Common myeloid progenitor, CD34-positive (primary cell): ENCODE results near the gene IL31.

Experiments
- CTCF ChIA-PET: fragments of 350-600 bp; sonication (Branson Sonifier 250); formaldehyde crosslinking; loops from one replicate; lab custom pipeline; 2021; ENCODE audit warnings: antibody characterized with exemption; lab: Charles Lee
- POLR2A ChIA-PET: fragments of 350-600 bp; sonication (Branson Sonifier 250); formaldehyde crosslinking; loops from one replicate; lab custom pipeline; 2021; ENCODE audit warnings: antibody characterized with exemption; lab: Charles Lee
- DNase-seq, 3 donors: peaks; one replicate each; pipeline versions ENCODE4 v3.0.0 to v3.0.0-alpha.2; 2013
- H3K27ac ChIP-seq, 2 experiments: 1 replicate in 1 of 2; 2 replicates in 1 of 2; pipeline ENCODE4 v1.7.0; 2013; ENCODE audit warnings: inconsistent platforms in 2 of 2, low read length in 2 of 2, mild to moderate bottlenecking in 2 of 2, low read depth in 1 of 2, moderate library complexity in 1 of 2; ENCODE audit not compliant: severe bottlenecking in 2 of 2, insufficient read depth in 1 of 2, poor library complexity in 1 of 2
- H3K27me3 ChIP-seq, 5 experiments: replicated peaks in 2 of 5; 1 replicate in 3 of 5; 2 replicates in 2 of 5; pipeline versions ENCODE4 v1.6.1 to v1.7.0; 2013; ENCODE audit warnings: low read length in 4 of 5, mild to moderate bottlenecking in 2 of 5, moderate library complexity in 2 of 5, inconsistent platforms in 1 of 5; ENCODE audit not compliant: insufficient read depth in 5 of 5, control insufficient read depth in 4 of 5
- H3K36me3 ChIP-seq, 4 experiments: 1 replicate in 2 of 4; 2 replicates in 2 of 4; pipeline versions ENCODE4 v1.6.1 to v1.7.0; 2013; ENCODE audit warnings: low read length in 3 of 4, control low read depth in 1 of 4, mild to moderate bottlenecking in 1 of 4; ENCODE audit not compliant: control insufficient read depth in 4 of 4, insufficient read depth in 4 of 4
- H3K4me1 ChIP-seq, 4 experiments: 1 replicate in 3 of 4; 2 replicates in 1 of 4; pipeline versions ENCODE4 v1.6.1 to v1.7.1; 2013; ENCODE audit warnings: low read length in 3 of 4, mild to moderate bottlenecking in 3 of 4, control low read depth in 1 of 4, inconsistent platforms in 1 of 4, moderate library complexity in 1 of 4; ENCODE audit not compliant: control insufficient read depth in 4 of 4, insufficient read depth in 4 of 4; ENCODE audit errors: control extremely low read depth in 1 of 4
- H3K4me3 ChIP-seq, 7 experiments: 1 replicate in 4 of 7; 2 replicates in 3 of 7; pipeline versions ENCODE4 v1.5.1 to v1.7.0; 2013; ENCODE audit warnings: mild to moderate bottlenecking in 7 of 7, low read length in 6 of 7, moderate library complexity in 6 of 7, inconsistent platforms in 2 of 7, low read depth in 2 of 7, control low read depth in 1 of 7; ENCODE audit not compliant: insufficient read depth in 4 of 7, control insufficient read depth in 1 of 7; ENCODE audit errors: extremely low read depth in 1 of 7
- H3K9me3 ChIP-seq, 5 experiments: 1 replicate in 4 of 5; 2 replicates in 1 of 5; pipeline versions ENCODE4 v1.6.1 to v1.7.1; 2013; ENCODE audit warnings: low read length in 4 of 5, mild to moderate bottlenecking in 2 of 5, inconsistent platforms in 1 of 5, low read depth in 1 of 5, moderate library complexity in 1 of 5; ENCODE audit not compliant: control insufficient read depth in 4 of 5, insufficient read depth in 2 of 5; ENCODE audit errors: control extremely low read depth in 1 of 5
- WGBS: methylation state at CpG from one replicate; pipeline ENCODE4 v1.1.5; 2013; ENCODE audit not compliant: insufficient coverage; 5-methylcytosine and 5-hydroxymethylcytosine counted together

IL31 gene

DNA sequence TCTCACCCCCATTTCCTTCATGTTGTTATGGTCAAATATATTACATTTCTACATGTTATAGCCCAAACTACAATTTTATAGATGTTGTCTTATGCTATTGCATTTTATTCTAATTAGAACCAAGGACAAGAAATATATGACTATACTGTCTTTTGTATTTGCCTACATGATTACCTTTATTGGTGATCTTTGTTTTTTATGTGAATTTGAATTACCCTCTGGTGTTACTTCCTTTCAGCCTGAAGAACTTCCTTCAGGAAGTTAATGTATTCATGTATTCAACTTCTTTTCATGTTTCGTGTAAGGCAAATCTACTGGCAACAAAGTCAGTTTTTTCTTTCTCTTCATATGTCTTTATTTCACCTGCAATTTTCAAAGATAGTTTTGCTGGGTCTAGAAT, 20.8 kb upstream of the IL31 start:
- ChIA-PET CTCF (interaction anchor here (0.7 to 4.8 kb wide), 4 partner anchors 36 to 65 kb away, joined by 3 to 27 read pairs (median 4); no protein-coding TSS in a partner anchor), POLR2A (no interaction called here)
- no peaks in the 10 kb centered on the region for H3K4me1 ChIP-seq
- no peak overlapping the region for H3K4me3 ChIP-seq
- no peak for DNase-seq
- no peaks in the 10 kb centered on the region for H3K36me3 ChIP-seq
- H3K9me3 ChIP-seq = peaks cover 0 to 3% (median 0%) of the 10 kb centered on the region in 5 experiments
- 80% methylated on average over 1 of the region's 1 CpG for WGBS
- H3K27me3 ChIP-seq = no peaks in the 10 kb centered on the region
- H3K27ac ChIP-seq = no peak overlapping the region

DNA sequence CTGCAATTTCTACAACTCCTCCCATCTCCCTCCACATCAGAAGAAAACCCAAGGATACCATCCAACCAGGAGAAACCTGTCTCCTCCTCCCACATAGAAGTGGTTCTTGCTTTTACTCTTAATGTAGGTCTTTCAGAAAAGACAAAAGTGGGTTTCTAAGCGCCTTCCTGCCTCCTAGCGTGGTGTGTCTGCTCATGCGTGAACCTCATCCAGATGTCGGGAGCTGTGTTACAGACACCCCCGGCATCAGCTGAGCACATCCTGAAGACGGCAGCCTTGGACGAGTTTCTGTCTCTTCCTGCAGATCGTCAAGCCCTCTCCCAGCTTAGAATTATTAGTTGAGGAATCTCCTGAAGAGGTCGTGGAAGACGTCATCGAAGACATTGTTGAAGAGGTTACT, 18.4 kb upstream of the IL31 start:
- ChIA-PET POLR2A (no interaction called here), CTCF (interaction anchor here (1.0 to 4.8 kb wide), 11 partner anchors 9 to 166 kb away, joined by 3 to 27 read pairs (median 4); no protein-coding TSS in a partner anchor)
- WGBS = 96% methylated on average over 7 of the region's 11 CpGs
- Histone ChIP-seq H3K4me3 (no peak overlapping the region), H3K9me3 (peaks cover 0 to 3% (median 0%) of the 10 kb centered on the region in 5 experiments), H3K27ac (no peak overlapping the region), H3K4me1 (no peaks in the 10 kb centered on the region), H3K36me3 (no peaks in the 10 kb centered on the region), H3K27me3 (no peaks in the 10 kb centered on the region)
- no peak for DNase-seq

GRCh38 chr12:122190842-122191668, 17.0 kb upstream of the IL31 start:
- no peak overlapping the region for H3K4me3 ChIP-seq
- peaks cover 0 to 3% (median 0%) of the 10 kb centered on the region in 5 experiments for H3K9me3 ChIP-seq
- ChIA-PET CTCF (interaction anchor here (0.6 to 4.8 kb wide), 30 partner anchors 10 to 336 kb away, joined by 3 to 27 read pairs (median 4); partner anchors contain the start of genes IL31 and RSRC2), POLR2A (no interaction called here)
- no peaks in the 10 kb centered on the region for H3K36me3 ChIP-seq
- 49% methylated on average over 8 of the region's 18 CpGs for WGBS
- no peaks in the 10 kb centered on the region for H3K4me1 ChIP-seq
- peak; percentile 71 to 86 (median 80) for DNase-seq
- H3K27ac ChIP-seq = no peak overlapping the region
- no peaks in the 10 kb centered on the region for H3K27me3 ChIP-seq

DNA sequence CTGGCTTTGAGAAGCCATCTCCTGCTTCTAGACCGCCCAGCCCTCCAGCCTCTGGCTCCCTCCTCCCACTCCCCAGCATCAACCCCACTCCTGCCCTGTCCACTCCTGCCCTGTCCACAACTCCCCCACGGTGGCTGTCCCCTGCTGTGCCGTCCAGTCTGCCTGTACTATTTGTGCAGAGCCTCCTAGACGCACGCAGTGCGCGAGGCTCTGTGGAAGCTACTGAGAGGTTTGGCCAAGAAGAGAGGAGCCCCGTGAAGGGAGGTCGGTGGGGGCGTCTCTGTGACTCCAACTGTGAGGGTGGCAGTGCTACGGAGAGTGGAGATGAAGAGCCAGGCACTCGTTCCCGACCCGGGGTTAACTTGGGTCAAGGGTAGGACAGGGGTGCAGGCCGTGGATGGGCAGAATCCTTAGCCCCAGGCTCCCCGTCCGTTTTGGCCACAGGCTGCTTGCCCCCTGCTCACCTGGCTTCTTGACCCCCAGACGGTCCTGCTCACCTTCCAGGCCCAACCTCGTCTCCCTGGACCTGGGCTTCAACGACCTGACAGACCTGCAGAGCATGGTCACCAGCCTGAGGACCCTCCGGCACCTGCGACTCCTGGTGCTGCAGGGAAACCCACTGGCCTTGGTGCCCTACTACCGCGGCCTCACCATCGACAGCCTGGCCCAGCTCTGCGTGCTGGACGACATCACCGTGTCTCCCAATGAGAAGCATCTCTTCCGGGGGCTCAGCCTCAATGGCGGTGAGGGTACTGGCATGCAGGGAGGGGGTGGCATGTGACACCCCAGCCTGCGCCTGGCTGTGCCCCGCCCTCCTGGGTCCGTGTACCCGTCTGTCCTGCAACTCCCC, 15.8 kb upstream of the IL31 start:
- H3K27ac ChIP-seq = no peak overlapping the region
- 97% methylated on average over 33 of the region's 34 CpGs for whole genome bisulfite sequencing
- H3K9me3 ChIP-seq = no peaks in the 10 kb centered on the region
- no peaks in the 10 kb centered on the region for H3K27me3 ChIP-seq
- no peak overlapping the region for H3K4me3 ChIP-seq
- no peaks in the 10 kb centered on the region for H3K36me3 ChIP-seq
- CTCF ChIA-PET = interaction anchor here (0.6 to 4.8 kb wide), 18 partner anchors 12 to 272 kb away, joined by 3 to 27 read pairs (median 5); no protein-coding TSS in a partner anchor
- H3K4me1 ChIP-seq = peaks cover 0 to 2% (median under 1%) of the 10 kb centered on the region in 4 experiments
- POLR2A ChIA-PET = no interaction called here
- no peak for DNase-seq

DNA sequence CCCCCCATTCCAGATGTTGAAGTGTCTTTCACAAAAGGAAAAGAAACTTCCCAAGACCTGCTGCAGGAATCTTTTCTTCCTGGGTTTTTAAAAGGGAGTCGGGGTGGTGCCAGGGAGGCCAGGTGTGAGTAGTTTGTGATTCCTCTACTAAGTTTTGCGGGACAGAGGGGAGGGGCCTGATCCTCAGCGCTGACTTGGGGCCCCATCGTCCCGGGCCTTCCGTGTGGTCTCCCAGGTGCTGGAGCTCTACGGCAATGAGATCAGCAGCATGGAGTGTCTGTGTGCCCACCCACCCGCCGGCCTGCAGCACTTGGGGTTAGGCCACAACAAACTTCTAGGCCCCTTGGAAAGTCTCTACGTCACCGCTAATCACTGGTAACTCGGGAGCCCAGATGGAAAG, 13.4 kb upstream of the IL31 start:
- H3K9me3 ChIP-seq = no peaks in the 10 kb centered on the region
- H3K27me3 ChIP-seq = no peaks in the 10 kb centered on the region
- H3K36me3 ChIP-seq = no peaks in the 10 kb centered on the region
- H3K27ac ChIP-seq = no peak overlapping the region
- H3K4me1 ChIP-seq = peaks cover 0 to 20% (median 19%) of the 10 kb centered on the region in 4 experiments
- DNase-seq = no peak
- WGBS = 100% methylated on average over 8 of the region's 12 CpGs
- POLR2A ChIA-PET = no interaction called here
- CTCF ChIA-PET = interaction anchor here (1.4 kb wide), 1 partner anchor 133 kb away, joined by 3 read pairs; no protein-coding TSS in a partner anchor
- no peak overlapping the region for H3K4me3 ChIP-seq

GRCh38 chr12:122185494-122186082, 11.6 kb upstream of the IL31 start:
- POLR2A ChIA-PET = no interaction called here
- no peak overlapping the region for H3K4me3 ChIP-seq
- H3K27me3 ChIP-seq = no peaks in the 10 kb centered on the region
- DNase-seq = no peak
- CTCF ChIA-PET = interaction anchor here (1.1 kb wide), 1 partner anchor 53 kb away, joined by 3 read pairs; no protein-coding TSS in a partner anchor
- H3K27ac ChIP-seq = no peak overlapping the region
- H3K4me1 ChIP-seq = peaks cover 0 to 20% (median 19%) of the 10 kb centered on the region in 4 experiments
- WGBS = 100% methylated on average over 7 of the region's 10 CpGs
- no peaks in the 10 kb centered on the region for H3K36me3 ChIP-seq
- no peaks in the 10 kb centered on the region for H3K9me3 ChIP-seq
